NOMO-1 treated with DMSO at 0.1 percent for 48 hours (cell line): ENCODE measurements around the gene RYR1.
"Not testable (repeated sequence)": the region's sequence is repeated elsewhere in the genome, so short reads cannot be mapped to it uniquely, and the experiment has no call there.

Experiments used
- DNase-seq: peaks from one replicate; lab custom pipeline; 2025; ENCODE audit not compliant: unreplicated experiment; lab: John Stamatoyannopoulos, UW

RYR1 gene

DNA sequence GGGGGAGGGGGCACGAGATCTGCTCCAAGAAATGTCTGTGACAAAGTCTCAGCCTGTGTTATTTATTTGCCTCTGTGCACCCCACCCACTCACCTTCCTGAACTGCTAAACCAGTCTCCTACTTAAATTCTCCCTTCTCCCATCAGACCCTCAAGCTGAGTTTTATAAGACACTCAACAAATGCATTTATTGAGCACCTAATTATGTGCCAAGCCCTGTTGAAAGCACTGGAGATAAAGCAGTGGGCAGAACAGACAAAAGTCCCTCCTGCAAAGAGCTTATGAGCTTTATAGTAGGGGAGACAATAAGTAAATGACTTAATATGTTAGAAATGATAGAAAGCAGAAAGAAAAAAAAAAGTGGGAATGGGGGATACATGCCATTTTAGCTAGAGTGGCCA lies 34.0 kb upstream of the RYR1 start:
- no peak for DNase-seq

- no peak for DNase-seq
Observed at GRCh38 chr19:38400361-38400760, 33.1 kb upstream of the RYR1 start.

- no peak for DNase-seq
Observed at GRCh38 chr19:38401148-38401547, 32.3 kb upstream of the RYR1 start.

DNA sequence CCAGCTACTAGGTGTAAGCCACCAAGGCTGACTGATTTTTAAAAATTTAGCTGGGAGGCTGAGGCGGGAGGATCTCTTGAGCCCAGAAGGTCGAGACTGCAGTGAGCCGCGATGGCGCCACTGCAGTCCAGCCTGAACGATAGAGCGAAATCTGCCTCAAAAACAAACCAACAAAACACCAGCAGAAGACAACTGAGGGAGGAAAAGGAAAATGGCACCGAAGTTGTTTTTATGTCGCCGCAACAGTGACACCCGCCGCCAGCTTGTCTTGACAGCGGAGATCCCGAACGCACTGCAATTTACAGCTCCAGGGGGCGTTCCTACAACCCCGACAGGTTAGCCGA lies 30.9 kb upstream of the RYR1 start:
- DNase-seq = no peak

DNA sequence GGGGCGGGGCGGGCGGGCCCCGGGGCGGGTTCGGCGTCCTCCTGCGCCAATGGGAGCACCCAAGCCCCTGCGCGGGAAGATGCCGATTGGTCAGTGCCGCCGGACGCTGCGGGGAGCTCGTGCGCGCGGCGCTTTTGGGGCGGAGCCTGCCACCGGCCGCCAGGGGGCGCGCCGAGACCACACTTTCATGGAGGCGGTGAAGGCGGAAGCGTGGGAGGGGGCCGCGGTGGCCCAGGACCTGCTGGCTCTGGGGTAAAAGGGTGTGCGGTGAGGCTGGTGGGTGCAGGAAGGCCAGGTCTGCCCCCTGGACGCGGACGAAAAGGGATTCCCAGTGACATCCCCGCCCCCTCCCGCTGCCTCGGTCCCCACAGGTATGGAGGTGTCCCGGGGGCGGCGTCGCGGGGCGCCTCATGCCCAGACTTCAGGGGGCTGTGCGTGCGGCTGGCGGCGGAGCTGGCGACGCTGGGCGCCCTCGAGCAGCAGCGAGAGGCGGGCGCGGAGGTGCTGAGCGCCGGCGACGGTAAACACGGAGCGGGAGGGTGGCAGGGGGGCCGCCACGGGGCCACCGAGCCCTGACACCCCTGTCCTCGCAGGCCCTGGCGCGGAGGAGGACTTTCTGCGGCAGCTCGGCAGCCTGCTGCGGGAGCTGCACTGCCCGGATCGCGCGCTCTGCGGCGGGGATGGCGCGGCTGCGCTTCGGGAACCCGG lies 30.4 kb upstream of the RYR1 start, which contains the start of gene FAM98C:
Gene FAM98C, plus strand, starts transcription at position 127 of the 708 bp plus-strand sequence. Its CDS starts 61 bp downstream, at position 188.
- DNase-seq = peak; percentile 97

DNA sequence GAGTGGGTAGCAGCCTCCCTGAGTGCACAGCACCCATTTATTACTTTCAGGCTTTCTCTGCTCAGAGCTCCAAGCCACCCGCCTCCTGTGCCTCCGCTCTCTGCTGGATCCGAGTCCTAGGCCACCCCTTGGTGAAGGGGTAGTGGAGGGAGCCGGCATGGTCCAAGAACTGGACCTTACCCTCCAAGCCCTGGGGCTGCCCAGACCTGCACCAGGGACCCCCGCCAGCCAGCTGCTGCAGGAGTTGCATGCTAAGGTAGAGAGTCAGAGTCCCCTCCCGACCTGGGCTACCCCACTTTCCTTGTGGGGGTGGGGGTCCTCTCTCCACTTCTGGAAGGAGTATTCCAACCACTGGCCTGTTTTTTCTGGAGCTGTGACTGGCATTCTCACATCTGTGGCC lies 28.6 kb upstream of the RYR1 start:
- DNase-seq = no peak

GRCh38 chr19:38405276-38405675 lies 28.2 kb upstream of the RYR1 start:
- no peak for DNase-seq

DNA sequence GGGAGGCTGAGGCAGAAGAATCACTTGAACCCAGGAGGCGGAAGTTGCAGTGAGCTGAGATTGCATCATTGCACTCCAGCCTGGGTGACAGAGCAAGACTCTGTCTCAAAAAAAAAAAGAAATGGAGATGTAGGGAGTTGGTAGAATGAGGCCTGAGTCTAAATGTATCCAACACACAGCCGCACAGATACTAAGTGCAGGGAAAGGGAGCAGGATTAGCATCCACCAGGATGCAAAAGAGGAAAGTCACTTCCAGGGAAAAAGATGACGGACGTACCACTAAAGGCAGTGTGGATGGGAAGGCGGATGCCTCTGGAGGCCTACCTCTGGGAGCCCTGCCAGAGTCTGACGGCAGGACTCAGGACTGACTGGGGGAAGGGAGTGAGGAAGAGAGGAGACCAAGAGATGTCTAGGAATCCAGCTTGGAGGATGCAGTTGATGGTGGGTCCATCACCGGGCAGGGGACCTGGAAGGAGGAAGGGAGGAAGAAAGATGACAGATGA lies 23.8 kb upstream of the RYR1 start:
- DNase-seq = no peak

DNA sequence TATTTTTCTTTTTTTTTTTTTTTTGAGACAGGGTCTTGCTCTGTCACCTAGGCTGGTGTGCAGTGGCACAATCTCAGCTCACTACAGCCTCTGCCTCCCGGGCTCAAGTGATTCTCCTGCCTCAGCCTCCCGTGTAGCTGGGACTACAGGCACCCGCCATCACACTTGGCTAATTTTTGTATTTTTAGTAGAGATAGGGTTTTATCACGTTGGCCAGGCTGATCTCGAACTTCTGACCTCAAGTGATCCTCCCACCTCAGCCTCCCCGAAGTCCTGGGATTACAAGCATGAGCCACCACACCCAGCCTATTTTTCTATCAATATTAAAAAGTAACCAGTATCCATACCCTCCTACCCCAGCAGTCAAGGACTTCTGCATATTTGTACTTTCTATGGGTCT lies 23.1 kb upstream of the RYR1 start:
- not testable (repeated sequence) for DNase-seq

DNA sequence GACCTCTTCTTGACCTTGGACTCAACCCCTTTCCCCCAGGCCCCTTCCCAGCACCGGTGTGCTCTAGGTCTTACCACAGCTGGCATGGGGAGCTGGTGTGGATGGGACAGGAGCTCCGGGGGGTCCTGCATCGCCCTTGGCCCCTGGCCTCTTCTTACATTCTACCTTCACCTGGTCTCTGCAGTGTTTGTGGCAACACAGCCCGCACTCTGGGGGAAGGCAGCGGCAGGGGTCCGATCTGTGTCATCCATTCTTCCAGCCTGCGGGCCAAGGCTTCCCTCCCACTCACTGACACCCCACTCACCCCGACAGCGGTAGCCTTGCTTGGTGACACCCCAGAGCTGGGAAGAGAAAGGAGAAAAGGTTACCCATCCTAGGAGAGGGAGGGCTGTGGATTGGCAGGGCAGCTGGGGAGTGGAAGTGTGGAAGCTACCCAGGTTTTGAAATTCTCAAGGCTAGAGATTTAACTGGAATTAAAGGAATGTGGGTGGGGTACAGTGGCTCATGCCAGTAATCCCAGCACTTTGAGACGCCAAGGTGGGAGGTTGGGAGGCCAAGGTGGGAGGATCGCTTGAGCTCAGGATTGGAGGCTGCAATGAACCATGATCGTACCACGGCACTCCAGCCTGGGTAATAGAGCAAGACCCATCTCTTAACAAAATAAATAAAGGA lies 22.3 kb upstream of the RYR1 start:
- no peak for DNase-seq

DNA sequence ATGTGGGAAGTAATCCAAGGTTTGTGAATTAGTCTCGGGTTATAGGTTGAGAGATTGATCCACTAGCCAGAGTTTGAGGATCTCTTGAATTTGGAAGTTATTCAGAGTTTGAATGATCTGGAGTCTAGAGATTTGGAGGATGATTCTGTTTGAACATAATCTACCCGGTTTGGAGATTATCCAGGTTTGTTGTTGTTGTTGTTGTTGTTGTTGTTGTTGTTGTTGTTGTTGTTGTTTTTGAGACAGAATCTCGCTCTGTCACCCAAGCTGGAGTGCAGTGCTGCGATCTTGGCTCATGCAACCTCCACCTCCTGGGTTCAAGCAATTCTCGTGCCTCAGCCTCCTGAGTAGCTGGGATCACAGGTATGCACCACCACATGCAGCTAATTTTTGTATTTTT lies 21.6 kb upstream of the RYR1 start:
- DNase-seq = not testable (repeated sequence)

GRCh38 chr19:38412491-38412890 lies 21.0 kb upstream of the RYR1 start:
- no peak for DNase-seq

DNA sequence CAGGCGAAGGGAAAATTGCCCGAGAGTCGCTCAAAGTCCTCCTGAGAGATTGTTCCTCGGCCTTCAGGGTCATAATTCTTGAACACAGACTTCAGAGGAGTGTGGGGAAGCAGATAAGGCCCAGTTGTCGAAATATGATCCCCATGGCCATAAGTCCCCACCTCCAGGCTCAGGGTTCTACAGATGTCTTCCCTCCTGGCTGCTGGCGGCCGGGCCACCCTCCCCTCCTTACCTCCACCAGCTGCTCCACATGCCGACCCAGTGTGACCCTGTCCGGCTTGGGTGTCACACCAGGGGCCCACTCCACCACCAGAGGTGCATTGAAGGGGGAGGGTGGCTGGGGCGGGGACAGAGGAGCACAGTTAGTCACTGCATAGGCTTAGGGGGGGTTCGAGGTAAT lies 20.5 kb upstream of the RYR1 start:
- DNase-seq = no peak

GRCh38 chr19:38413416-38413815 lies 20.1 kb upstream of the RYR1 start:
- no peak for DNase-seq

DNA sequence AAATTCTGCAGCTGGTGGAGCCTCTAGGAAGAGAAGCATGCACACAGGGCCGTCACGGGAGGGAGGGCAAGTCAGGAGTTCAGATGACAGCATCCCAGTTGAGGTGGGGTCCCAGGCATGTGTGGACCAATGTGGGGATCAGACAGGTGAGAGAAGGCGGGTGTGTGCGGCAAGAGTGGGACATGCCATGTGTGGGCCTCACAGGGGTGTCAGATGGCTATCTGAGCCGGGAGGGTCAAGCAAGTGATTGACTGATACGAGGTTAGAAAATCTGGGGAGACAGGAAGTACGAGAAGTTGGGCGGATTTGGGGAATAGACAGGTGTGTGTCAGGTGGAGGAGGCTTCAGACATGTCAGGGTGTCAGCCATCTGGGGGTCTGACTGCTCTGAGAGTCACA lies 16.3 kb upstream of the RYR1 start:
- DNase-seq = no peak

DNA sequence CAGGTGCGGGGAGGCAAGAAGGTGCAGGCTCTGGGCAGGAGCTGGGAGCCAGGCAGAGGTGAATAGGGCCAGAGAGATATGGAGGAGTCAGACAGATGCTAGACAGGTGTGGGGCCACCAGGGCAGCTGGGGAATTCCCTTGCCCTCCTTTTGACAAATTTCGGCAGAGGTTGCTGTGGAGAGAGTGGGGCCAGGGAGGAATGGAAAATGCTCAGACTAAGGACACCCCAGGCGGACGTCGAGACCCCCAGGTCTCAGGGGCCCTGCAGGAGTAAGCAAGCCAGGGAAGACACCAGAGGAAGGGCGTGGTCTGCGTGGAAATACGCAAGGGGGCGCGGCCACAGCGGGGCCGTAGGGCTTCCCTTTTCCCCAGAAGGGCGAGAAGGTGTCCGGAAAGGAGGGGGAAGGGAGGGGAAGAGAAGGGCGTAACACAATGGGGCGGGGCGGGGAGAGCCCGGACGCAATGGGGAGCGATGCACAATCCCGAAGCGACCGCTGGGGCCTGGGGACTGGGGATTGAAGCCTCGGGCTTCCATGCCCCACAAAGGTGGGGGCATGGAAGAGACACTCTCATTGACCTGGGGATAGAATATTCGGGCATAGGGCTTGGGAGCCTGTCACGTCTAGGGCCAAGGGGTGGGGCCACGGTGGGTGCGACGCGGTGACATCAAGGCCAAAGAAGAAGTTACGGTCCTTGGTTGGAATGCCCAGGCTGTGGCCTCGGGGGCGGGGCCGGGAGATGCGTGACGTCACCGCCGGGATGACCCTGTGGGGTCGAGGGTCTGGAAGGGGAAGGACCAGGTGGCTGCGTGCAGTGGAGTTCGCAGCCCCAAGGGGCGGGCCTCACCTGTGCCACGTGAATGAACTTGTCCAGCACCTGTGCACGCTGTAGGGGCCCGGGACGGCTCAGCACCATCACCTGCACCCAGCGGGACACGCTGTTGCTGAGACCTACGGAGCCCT lies 15.7 kb upstream of the RYR1 start:
- peak; percentile 87 for DNase-seq

- DNase-seq = no peak
Observed at GRCh38 chr19:38420935-38421334, 12.6 kb upstream of the RYR1 start.

GRCh38 chr19:38421856-38422255 lies 11.6 kb upstream of the RYR1 start:
- no peak for DNase-seq

DNA sequence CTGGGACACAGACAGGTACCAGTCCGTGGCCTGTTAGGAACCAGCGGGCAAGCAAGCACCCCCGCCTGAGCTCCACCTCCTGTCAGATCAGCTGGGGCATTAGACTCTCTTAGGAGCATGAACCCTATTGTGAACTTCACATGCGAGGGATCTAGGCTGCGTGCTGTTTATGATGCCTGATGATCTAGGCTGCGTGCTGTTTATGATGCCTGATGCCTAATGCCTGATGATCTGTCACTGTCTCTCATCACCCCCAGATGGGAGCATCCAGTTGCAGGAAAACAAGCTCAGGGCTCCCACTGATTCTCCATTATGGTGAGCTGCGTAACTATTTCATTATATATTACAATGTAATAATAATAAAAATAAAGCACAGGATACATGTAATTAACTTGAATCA lies 11.1 kb upstream of the RYR1 start:
- DNase-seq = no peak

DNA sequence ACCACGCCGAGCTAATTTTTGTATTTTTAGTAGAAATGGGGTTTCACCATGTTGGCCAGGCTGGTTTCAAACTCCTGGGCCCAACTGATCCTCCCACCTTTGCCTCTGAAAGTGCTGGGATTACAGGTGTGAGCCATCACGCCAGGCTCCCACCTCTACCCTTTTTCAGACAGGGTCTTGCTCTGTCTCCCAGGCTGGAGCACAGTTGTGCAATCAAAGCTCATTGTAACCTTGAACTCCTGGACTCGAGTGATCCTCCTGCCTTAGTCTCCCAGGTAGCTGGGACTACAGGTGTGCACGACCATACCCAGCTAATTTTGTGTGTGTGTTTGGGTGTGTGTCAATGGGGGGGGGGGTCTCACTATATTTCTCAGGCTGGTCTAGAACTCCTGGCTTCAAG lies 9.2 kb upstream of the RYR1 start:
- DNase-seq = no peak

- peak; percentile 4 for DNase-seq
Observed at GRCh38 chr19:38425222-38425809, 8.2 kb upstream of the RYR1 start.
